HG02938 (cell line): Measurements from ENCODE around the gene GAL3ST2.
"Not testable (repeated sequence)": the region's sequence is repeated elsewhere in the genome, so short reads cannot be mapped to it uniquely, and the experiment has no call there.

ENCODE experiments used
- ATAC-seq: cut with Tn5 transposase; IDR thresholded peaks from one replicate; pipeline ENCODE4 v1.9.1; 2021; ENCODE audit warnings: mild to moderate bottlenecking, moderate library complexity; ENCODE audit not compliant: unreplicated experiment

The GAL3ST2 gene

DNA sequence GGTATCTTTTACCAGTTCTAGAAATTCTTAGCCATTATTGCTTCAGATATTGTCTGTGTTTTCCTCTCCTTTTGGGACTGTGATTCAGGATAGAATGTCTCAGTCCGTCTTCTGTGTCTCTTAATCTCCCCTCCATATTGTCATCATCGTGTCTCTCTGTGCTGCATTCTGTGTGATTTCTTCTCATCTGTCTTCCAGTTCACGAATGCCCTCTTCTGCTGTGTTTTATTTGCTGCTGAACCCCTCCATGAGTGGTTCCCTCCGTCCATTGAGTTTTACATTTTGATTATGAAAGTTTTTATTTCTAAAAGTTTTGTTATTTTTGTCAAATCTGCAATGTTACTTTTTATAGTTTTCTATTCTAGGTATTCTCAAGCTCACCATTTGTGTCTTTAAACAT, 30.5 kb upstream of the GAL3ST2 start:
- ATAC-seq, result no peak

- no peak for ATAC-seq
Measured at GRCh38 chr2:241748468-241749256, 28.0 kb upstream of the GAL3ST2 start.

- ATAC-seq, result no peak
Measured at GRCh38 chr2:241750076-241750840, 26.4 kb upstream of the GAL3ST2 start.

GRCh38 chr2:241751152-241751551, 25.5 kb upstream of the GAL3ST2 start:
- no peak for ATAC-seq

GRCh38 chr2:241751776-241752175, 24.8 kb upstream of the GAL3ST2 start:
- ATAC-seq, result no peak

DNA sequence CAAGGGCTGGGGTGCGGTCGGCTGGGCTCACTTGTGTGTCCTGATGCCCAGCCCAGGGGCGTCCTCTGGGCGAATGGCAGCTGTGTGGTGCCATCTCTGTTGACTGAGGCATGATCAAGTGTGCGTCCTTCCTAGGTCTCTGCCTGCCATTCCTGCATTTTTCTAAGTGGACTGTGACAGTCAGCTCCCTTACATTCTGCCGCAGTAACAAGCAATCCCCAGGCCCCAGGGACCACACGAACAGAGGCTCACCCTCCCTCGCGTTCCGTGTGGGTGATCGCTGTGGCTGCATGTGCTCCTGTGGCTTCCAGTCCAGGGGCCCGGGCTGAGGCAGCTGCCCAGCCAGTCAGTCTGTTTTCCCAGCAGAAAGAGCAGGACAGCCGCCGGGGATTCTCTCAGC, 24.4 kb upstream of the GAL3ST2 start:
- no peak for ATAC-seq

GRCh38 chr2:241752689-241753276, 23.8 kb upstream of the GAL3ST2 start:
- ATAC-seq, result no peak

- ATAC-seq, result no peak
Measured at GRCh38 chr2:241753493-241753892, 23.1 kb upstream of the GAL3ST2 start.

- no peak for ATAC-seq
Measured at GRCh38 chr2:241754042-241754441, 22.6 kb upstream of the GAL3ST2 start.

GRCh38 chr2:241755166-241755565, 21.5 kb upstream of the GAL3ST2 start:
- no peak for ATAC-seq

DNA sequence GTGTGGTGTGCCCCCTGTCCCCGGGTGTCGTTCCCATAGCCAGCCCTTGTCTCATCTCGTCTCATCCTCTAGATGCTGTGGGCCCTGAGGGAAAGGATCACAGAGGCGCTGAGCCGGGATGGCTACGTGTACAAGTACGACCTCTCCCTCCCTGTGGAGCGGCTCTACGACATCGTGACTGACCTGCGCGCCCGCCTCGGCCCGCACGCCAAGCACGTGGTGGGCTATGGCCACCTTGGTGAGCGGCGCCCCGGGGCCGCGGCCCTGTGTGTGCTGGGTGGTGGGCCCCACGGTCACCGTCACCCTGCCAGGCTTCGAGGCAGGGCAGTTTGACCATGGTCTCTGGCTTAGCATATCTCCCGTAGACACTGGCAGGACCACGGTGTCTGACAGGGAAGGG, 20.8 kb upstream of the GAL3ST2 start:
- no peak for ATAC-seq

DNA sequence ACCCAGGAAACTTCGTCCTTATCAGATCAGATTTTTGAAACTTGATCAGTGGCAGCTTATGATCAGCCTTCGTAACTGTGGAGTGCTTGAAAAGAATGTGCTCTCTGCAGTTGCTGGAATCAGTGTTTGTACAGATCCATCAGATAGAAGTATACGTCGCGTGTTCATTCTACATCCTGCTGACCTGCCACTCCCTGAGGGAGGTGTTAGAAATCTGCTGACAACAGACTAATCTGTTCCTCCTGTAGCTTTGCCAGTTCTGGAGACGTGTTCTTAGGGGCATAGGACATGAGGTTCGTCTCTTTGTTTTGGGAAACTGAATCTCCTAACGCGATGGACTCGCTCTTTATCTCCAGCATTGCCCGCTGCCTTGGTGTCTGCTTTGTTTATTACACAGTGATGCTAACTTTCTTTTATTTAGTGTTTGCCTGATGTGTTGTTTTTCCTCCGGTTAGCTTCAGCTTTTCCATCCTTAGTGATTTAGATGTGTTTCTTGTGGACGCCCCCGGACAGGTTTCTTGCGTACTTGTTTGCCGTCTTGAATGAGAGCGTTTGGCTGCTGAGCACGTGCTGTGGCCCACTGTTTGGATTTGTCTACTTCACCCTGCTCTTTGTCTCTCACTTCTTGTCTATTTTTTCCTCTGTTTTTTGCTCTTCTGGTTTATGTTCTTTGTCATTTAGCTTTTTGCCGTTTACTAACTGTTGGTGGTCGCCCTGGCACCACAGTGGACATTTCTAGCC, 17.4 kb upstream of the GAL3ST2 start:
- ATAC-seq, result no peak

GRCh38 chr2:241759893-241760292, 16.7 kb upstream of the GAL3ST2 start:
- not testable (repeated sequence) for ATAC-seq

- no peak for ATAC-seq
Measured at GRCh38 chr2:241760301-241760771, 16.3 kb upstream of the GAL3ST2 start.

DNA sequence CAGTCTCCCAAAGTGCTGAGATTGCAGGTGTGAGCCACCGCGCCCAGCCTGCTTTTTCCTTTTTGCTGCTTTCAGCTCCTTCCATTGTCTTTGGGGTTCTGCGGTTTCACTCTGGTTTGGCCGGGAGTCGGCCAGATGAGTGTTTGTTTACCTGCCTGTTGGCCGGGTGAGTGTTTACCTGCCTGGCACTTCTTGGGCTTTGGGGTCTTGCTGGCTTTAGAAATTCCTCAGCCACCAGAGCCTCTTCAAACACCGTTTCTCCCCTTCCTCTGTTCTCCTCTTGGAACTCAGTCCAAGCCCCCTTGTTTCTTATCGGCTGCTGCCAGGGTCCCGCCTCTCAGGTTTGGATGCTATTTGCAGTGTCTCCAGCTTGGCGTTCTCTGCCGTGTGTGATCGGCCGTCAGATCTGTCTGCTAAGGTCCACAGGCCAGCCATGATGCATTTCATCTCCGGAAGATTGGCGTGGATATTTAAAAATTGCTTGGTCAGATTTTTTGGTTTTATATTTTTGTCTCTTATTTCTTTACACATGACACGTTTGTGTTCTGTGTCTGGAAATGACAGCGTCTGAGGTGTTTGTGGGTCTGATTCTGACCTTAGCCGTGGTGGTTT, 14.2 kb upstream of the GAL3ST2 start:
- no peak for ATAC-seq

GRCh38 chr2:241762933-241763369, 13.7 kb upstream of the GAL3ST2 start:
- no peak for ATAC-seq

DNA sequence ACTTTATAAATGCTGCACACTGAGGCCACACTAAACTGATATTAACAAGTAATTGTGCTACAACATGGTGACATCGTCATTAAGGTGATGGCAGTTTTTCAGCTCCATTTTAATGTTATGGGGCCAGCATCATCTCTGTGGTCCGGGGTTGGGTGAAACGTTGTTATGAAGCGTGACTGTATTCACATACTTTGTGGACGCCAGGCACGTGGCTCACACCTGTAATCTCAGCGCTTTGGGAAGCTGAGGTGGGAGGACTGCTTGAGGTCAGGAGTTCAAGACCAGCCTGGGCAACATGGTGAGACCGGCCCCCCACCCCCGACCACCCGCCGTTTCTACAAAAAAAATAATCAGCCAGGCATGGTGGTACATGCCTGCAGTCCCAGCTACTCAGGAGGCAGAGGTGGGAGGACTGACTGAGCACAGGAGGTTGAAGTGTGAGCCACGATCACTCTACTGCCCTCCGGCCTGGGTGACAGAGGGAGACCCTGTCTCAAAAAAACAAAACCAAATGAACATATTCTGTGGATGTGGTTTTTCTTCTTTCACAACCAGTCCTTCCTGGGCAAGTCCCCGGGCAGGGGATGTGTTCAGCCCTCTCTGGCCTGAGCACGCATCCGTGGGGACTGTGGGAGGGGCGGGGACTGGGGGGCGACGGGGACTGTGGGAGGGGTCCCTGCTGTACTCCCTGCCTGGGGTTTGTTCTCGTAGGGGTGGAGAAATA, 12.9 kb upstream of the GAL3ST2 start:
- ATAC-seq, result no peak

DNA sequence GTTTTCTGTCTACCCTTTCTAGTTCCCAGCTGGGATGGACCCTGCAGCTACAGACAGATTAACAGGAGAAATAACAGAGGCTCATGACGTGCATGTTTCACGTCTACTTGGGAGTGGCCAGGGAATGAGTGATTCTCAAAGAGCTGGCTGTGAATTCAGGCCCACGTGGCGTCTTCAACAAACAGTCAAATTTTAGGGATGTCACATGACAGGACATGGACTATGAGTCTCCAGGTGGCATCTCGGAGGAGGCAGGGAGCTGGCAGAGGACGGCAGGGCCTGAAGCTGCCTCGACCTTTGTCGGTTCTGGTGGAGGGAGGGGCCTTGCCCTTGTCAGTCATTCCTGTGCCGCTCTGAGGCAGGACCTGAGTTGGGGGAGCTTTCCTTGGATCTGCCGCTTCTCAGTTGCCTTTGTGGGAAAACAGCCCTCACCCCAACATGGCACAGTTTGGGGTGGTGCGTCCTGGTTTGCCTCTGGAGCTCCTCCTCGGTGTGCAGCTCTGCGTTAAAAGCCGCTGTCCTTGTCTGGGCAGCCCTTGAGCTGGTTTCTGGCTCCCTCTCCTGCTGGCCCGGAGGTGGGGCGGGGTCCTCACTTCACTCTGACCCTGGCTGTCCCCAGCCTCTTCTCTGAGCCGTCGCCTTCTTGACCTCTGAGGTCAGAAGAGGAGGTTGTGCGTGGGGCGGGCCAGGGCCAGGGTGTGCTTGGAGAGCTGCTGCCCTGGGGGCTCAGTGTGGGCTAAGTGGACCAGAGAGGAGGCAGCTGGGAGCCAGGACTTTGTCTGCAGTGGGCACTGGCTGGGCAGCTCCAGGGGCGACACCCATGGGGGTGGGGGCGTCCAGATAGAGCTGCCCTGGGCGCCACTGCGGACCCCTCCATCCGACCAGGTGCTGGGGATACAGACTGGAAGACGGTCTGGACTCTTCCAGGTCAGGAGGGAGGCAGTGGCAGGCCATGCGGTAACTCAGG, 12.1 kb upstream of the GAL3ST2 start:
- no peak for ATAC-seq
